ENCODE results near the gene TGFBR3L.
"Not testable (repeated sequence)": the region's sequence is repeated elsewhere in the genome, so short reads cannot be mapped to it uniquely, and the experiment has no call there.

TGFBR3L gene

DNA sequence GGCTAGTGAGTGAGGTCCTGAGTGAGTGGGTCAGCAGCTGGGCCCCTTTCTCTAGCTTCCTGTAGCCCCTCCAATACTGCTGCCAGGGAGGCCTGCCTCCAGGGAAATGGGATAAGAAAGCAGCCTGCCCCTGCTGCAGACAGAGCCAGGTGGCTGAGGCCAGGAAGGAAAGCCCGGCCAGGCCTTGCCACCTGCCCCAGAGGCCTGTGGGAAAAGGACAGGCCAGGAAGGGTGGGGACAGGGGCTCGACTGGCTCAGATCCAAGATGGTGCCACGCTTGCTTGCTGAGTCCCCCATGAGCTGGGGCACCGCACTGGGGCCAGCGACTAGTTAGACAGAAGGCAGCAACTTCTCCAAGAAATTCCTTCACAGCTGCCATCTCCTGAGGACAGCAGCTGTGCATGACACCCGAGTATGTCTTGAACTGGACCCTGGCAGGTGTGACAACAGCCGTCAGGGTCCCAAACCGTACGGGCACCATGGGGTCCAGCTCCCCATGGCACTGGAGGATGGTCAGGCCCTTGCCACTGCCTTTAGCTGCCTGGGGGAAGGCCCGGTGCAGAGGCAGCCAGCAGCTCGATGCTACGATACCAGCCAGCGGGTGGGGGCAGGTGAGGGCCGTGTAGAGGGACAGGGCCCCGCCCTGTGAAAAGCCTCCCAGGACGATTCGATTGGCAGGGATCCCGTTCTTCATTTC is 35.4 kb upstream of the TGFBR3L start:
- FAIRE-seq = no peak
- no peak for DNase-seq (ENCODE audit: insufficient read length, low spot score)

GRCh38 chr19:7879836-7880235 is 34.8 kb upstream of the TGFBR3L start:
- DNase-seq (ENCODE audit: insufficient read length, low spot score) = no peak
- peak; percentile 49 for FAIRE-seq

- FAIRE-seq (no peak), DNase-seq (ENCODE audit: insufficient read length, low spot score) (no peak)
Observed at GRCh38 chr19:7881910-7882309, 32.7 kb upstream of the TGFBR3L start.

DNA sequence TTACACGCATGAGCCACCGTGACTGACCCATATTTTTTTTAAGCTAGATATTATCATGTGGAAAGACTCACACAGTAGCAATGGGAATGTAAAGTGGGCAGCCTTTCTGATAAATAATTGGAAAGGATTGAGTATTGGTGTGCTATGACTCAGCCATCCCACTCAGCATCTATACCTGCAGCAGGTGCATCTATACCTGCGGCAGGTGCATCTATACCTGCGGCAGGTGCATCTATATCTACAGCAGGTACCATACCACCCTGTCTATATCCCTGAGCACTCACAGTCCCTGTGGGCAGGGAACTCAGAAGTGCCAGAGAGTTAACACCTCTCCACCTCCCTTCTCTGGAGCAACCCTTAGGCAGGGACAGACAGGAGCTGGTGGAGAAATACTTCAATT is 31.5 kb upstream of the TGFBR3L start:
- no peak for FAIRE-seq
- DNase-seq (ENCODE audit: insufficient read length, low spot score) = no peak

- no peak for FAIRE-seq
- no peak for DNase-seq (ENCODE audit: insufficient read length, low spot score)
Observed at GRCh38 chr19:7883796-7884570, 30.6 kb upstream of the TGFBR3L start.

- FAIRE-seq (no peak), DNase-seq (ENCODE audit: insufficient read length, low spot score) (no peak)
Observed at GRCh38 chr19:7885818-7886217, 28.8 kb upstream of the TGFBR3L start.

GRCh38 chr19:7887408-7888144 is 27.1 kb upstream of the TGFBR3L start:
- FAIRE-seq (no peak), DNase-seq (ENCODE audit: insufficient read length, low spot score) (no peak)

DNA sequence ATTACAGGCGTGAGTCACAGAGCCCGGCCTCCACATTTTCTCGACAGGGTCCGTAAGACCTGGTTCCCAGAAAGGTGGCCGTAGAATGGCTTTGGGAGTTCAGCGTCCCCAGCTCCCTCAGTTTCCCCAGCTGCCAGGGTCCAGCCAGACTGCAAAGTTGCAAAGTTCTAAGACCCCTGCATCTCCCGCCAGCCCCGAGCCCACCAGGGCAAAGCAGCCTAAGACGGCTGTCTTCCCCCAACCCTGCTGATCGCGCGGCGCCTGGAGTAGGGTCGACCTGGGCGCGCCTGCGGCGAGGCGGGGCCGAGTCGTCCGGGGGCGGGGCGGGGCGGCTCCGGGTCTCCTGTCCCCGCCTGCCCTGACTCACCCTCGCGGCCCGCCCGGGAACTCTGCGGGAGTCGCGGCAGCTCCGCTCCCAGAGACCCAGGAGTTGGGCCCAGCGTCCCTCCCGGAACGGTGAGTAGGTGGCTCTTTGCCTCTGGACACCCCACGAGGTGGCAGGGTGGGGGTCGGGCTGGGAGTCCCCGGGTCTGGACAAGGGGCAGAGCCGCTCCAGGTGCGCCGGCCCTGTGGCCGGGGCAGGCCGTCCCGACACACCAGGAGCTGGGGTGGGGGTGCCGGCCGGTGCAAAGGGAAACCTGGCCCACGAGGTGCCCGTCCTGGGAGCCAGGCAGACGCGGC is 26.3 kb upstream of the TGFBR3L start, which contains the start of gene LRRC8E:
LRRC8E (plus strand) TSS at position 366 of the 681 bp plus-strand sequence. CDS start 7,094 bp downstream, outside the sequence.
- peak; percentile 79 for DNase-seq (ENCODE audit: insufficient read length, low spot score)
- peak; percentile 64 for FAIRE-seq

DNA sequence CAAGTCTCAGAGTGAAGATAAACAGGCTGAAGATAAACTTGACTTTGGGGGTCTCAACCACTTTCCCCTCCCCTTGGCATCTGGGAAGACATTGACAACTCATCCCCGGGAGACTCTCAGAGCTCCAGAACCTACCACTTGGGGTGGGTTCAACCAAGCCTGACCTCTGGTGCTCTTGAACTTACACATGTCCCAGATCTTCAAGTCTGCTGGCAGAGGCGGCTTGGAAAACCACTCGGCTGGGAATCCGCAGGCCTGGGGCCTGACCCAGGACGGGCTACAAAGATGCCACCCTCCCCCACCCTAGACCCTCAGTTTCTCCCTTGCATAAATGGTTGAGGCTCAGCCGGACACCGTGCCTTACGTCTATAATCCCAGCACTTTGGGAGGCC is 25.8 kb upstream of the TGFBR3L start:
- FAIRE-seq (no peak), DNase-seq (ENCODE audit: insufficient read length, low spot score) (no peak)

- not testable (repeated sequence) for FAIRE-seq; DNase-seq (ENCODE audit: insufficient read length, low spot score)
Observed at GRCh38 chr19:7893362-7894101, 21.1 kb upstream of the TGFBR3L start.

GRCh38 chr19:7894612-7895309 is 19.9 kb upstream of the TGFBR3L start:
- no peak for FAIRE-seq
- DNase-seq (ENCODE audit: insufficient read length, low spot score) = no peak

GRCh38 chr19:7895565-7895964 is 19.1 kb upstream of the TGFBR3L start:
- no peak for FAIRE-seq
- DNase-seq (ENCODE audit: insufficient read length, low spot score) = no peak

DNA sequence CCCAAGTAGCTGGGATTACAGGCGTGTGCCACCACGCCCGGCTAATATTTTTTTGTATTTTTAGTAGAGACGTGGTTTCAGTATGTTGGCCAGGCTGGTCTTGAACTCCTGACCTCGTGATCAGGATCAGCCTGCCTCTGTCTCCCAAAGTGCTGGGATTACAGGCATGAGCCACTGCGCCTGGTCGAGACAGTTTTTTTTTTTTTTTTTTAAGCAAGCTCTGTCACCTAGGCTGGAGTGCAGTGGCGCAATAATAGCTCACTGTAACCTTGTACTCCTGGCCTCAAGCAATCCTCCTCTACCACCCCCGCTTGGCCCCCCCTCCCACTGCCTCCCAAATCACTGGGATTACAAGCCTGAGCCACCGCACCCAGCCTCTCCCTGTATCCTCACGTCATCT is 17.3 kb upstream of the TGFBR3L start:
- FAIRE-seq (no peak), DNase-seq (ENCODE audit: insufficient read length, low spot score) (no peak)

DNA sequence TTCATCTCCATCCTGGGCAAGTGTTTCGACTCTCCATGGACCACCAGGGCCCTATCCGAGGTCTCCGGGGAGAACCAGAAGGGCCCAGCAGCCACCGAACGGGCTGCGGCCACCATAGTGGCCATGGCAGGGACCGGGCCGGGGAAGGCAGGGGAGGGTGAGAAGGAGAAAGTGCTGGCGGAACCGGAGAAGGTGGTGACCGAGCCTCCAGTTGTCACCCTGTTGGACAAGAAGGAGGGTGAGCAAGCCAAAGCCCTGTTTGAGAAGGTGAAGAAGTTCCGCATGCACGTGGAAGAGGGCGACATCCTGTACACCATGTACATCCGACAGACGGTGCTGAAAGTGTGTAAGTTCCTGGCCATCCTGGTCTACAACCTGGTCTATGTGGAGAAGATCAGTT is 15.7 kb upstream of the TGFBR3L start:
- FAIRE-seq = peak; percentile 48
- no peak for DNase-seq (ENCODE audit: insufficient read length, low spot score)

DNA sequence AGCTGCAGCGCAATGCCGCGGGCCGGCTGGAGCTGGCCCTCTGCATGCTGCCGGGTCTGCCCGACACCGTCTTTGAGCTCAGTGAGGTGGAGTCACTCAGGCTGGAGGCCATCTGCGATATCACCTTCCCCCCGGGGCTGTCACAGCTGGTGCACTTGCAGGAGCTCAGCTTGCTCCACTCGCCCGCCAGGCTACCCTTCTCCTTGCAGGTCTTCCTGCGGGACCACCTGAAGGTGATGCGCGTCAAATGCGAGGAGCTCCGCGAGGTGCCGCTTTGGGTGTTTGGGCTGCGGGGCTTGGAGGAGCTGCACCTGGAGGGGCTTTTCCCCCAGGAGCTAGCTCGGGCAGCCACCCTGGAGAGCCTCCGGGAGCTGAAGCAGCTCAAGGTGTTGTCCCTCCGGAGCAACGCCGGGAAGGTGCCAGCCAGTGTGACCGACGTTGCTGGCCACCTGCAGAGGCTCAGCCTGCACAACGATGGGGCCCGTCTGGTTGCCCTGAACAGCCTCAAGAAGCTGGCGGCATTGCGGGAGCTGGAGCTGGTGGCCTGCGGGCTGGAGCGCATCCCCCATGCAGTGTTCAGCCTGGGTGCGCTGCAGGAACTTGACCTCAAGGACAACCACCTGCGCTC is 14.8 kb upstream of the TGFBR3L start:
- FAIRE-seq = no peak
- no peak for DNase-seq (ENCODE audit: insufficient read length, low spot score)

- FAIRE-seq (no peak), DNase-seq (ENCODE audit: insufficient read length, low spot score) (no peak)
Observed at GRCh38 chr19:7900401-7900870, 14.2 kb upstream of the TGFBR3L start.

- FAIRE-seq (no peak), DNase-seq (ENCODE audit: insufficient read length, low spot score) (no peak)
Observed at GRCh38 chr19:7900931-7901330, 13.7 kb upstream of the TGFBR3L start.

DNA sequence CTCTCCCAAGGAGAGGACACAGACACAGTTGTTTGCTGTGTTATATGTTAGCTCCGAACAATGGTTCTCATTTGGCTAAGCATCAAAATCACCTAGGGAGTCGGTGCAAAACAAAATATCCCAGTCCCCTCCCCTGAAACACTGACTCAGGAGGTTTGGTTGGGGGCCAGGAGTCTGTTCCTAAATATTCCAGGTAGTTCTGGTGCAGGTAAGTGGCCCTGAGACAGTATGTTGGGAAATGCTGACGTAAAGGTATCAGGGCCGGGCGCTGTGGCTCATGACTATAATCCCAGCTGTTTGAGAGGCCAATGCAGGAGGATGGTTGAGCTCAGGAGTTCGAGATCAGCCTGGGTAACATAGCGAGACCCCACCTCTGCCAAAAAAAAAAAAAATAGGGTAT is 13.3 kb upstream of the TGFBR3L start:
- no peak for FAIRE-seq
- no peak for DNase-seq (ENCODE audit: insufficient read length, low spot score)

DNA sequence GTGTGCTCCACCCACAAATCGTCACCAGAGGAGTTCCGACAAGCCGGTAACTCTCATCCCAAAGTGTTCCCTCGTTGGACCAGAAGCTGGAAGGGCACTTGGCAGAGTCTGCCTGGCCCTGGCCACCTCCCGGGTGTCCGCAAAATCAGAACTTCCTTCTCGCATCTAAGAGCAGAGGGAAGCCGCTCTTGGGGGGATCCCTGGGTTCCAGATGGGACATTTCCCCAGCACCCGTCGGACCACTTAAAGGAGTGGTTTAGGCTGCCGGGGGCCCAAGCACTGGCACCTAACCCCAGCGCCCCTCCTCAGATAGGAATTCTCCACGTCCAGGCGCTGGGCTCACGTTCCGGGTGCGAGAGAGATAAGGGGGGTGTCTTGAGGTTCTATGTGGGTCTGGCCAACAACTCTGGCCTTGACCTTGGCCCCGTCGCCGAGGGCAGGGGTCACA is 11.8 kb upstream of the TGFBR3L start:
- no peak for DNase-seq (ENCODE audit: insufficient read length, low spot score)
- no peak for FAIRE-seq

Data from HTR-8/SVneo (cell line).